Hepatocyte (in vitro differentiated cells): ENCODE results near the gene STMND1.

ENCODE experiments used
- CTCF ChIP-seq: fragments of 200-600 bp; sonication (generic); IDR thresholded peaks from 2 replicates; pipeline ENCODE4 v1.5.1; 2016; ENCODE audit warnings: antibody characterized with exemption, mild to moderate bottlenecking; ENCODE audit not compliant: poor library complexity
- EZH2 ChIP-seq: fragments of 200-600 bp; sonication (generic); IDR thresholded peaks from 2 replicates; pipeline ENCODE4 v1.6.1; 2016; ENCODE audit warnings: antibody characterized with exemption, mild to moderate bottlenecking, borderline replicate concordance

GRCh38 chr6:17059850-17060249, 42.0 kb upstream of the STMND1 start:
- TF ChIP-seq EZH2 = no peak
- TF ChIP-seq CTCF = no peak
